OCI-LY1 (cell line): ENCODE measurements around the gene AKAP8L.

Experiments
- EZH2 ChIP-seq: fragments of 200-600 bp; sonication (generic), shearing (Covaris generic); IDR thresholded peaks from 2 replicates; pipeline ENCODE4 v1.8.0; 2017; ENCODE audit warnings: borderline replicate concordance, mixed run types, mild to moderate bottlenecking, antibody characterized with exemption, low read length, moderate library complexity, mixed read lengths
- TF ChIP-seq, protein P1 (sequence below): fragments of 200-600 bp; sonication (generic), shearing (Covaris generic); IDR thresholded peaks from 2 replicates; pipeline ENCODE4 v1.5.1; 2017; ENCODE audit warnings: mild to moderate bottlenecking, antibody characterized with exemption, low read length, moderate library complexity, mixed read lengths

DNA sequence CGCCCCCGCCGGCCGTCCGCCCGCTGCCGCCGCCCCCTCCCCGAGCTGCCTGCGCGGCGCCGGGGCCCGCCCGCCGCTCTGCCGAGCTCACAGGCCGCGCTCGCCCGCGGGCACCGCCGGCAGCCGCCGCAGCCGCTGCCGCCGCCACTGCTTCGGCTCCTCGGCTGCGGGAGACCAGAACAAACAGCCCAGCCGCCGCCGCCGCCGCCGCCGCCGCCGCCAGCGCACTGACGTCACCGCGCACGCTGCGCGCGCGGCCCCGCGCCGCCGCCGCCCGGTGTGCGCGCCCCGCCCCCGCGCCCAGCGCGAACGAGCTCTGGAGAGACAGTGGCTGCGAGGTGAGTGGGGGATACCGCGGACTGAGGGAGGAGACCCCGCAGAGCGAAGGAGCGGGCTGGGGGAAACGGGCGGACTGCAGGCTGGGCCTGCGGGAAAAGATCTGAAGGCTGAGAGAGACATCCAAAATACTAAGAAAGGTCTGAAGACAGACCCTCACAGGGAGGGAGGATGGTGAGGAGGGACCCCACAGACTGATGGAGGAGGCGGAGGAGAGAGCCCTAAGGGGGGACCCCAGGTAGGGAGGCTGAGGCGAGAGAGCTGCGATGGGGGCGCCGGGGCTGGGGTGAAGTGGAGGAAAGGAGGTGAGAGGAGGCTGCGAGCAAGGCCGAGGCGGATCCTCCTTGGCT lies 86.3 kb downstream of the AKAP8L start, which contains the start of gene BRD4:
- TF ChIP-seq, protein P1, sequence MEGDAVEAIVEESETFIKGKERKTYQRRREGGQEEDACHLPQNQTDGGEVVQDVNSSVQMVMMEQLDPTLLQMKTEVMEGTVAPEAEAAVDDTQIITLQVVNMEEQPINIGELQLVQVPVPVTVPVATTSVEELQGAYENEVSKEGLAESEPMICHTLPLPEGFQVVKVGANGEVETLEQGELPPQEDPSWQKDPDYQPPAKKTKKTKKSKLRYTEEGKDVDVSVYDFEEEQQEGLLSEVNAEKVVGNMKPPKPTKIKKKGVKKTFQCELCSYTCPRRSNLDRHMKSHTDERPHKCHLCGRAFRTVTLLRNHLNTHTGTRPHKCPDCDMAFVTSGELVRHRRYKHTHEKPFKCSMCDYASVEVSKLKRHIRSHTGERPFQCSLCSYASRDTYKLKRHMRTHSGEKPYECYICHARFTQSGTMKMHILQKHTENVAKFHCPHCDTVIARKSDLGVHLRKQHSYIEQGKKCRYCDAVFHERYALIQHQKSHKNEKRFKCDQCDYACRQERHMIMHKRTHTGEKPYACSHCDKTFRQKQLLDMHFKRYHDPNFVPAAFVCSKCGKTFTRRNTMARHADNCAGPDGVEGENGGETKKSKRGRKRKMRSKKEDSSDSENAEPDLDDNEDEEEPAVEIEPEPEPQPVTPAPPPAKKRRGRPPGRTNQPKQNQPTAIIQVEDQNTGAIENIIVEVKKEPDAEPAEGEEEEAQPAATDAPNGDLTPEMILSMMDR, result no peak
- no peak for TF ChIP-seq EZH2
